Measurements from ENCODE around the gene PSMB7. TPM values are rescaled to one million over a fixed set of nuclear protein-coding genes. Genes with fewer than 3 reads are reported as not detected.
A peak's percentile ranks its signal among the peaks of the same experiment; 100 is the strongest.

PSMB7 gene
- total RNA-seq, 1 donor from 2014 or later = 114 TPM

- no peak for DNase-seq (ENCODE audit: low spot score)
These were observed 55.8 kb downstream of the PSMB7 start for GRCh38 chr9:124359426-124359825.

GRCh38 chr9:124358631-124359030 is 56.6 kb downstream of the PSMB7 start:
- no peak for DNase-seq (ENCODE audit: low spot score)

- no peak for DNase-seq (ENCODE audit: low spot score)
These were observed 57.4 kb downstream of the PSMB7 start for GRCh38 chr9:124357721-124358361.

- DNase-seq (ENCODE audit: low spot score) = no peak
These were observed 58.4 kb downstream of the PSMB7 start for GRCh38 chr9:124356745-124357390.

- no peak for DNase-seq (ENCODE audit: low spot score)
These were observed 59.1 kb downstream of the PSMB7 start for GRCh38 chr9:124355941-124356744.

- no peak for DNase-seq (ENCODE audit: low spot score)
These were observed 60.0 kb downstream of the PSMB7 start for GRCh38 chr9:124355039-124355940.

- DNase-seq (ENCODE audit: low spot score) = peak; percentile 30
These were observed 60.8 kb downstream of the PSMB7 start for GRCh38 chr9:124354346-124355038.

- peak; percentile 62 for DNase-seq (ENCODE audit: low spot score)
These were observed 61.4 kb downstream of the PSMB7 start for GRCh38 chr9:124353811-124354274.

GRCh38 chr9:124353166-124353768 is 62.0 kb downstream of the PSMB7 start:
- peak; percentile 49 for DNase-seq (ENCODE audit: low spot score)

GRCh38 chr9:124352616-124353015 is 62.6 kb downstream of the PSMB7 start:
- peak; percentile 77 for DNase-seq (ENCODE audit: low spot score)

- DNase-seq (ENCODE audit: low spot score) = peak; percentile 78
These were observed 63.4 kb downstream of the PSMB7 start for GRCh38 chr9:124351672-124352468.

GRCh38 chr9:124350494-124351263 is 64.6 kb downstream of the PSMB7 start:
- peak; percentile 71 for DNase-seq (ENCODE audit: low spot score)

- peak; percentile 24 for DNase-seq (ENCODE audit: low spot score)
These were observed 65.4 kb downstream of the PSMB7 start for GRCh38 chr9:124349675-124350493.

- DNase-seq (ENCODE audit: low spot score) = peak; percentile 76
These were observed 66.0 kb downstream of the PSMB7 start for GRCh38 chr9:124349267-124349666.

- peak; percentile 81 for DNase-seq (ENCODE audit: low spot score)
These were observed 66.4 kb downstream of the PSMB7 start for GRCh38 chr9:124348831-124349230.

GRCh38 chr9:124348363-124348762 is 66.9 kb downstream of the PSMB7 start:
- peak; percentile 16 for DNase-seq (ENCODE audit: low spot score)

- DNase-seq (ENCODE audit: low spot score) = no peak
These were observed 67.3 kb downstream of the PSMB7 start for GRCh38 chr9:124347968-124348358.

Measured in mesenteric fat pad (tissue), 1 donor.